HG02840 (cell line): ENCODE data around the gene PHYHD1.
"Not testable (repeated sequence)": the region's sequence is repeated elsewhere in the genome, so short reads cannot be mapped to it uniquely, and the experiment has no call there.

ENCODE experiments used
- ATAC-seq: cut with Tn5 transposase; IDR thresholded peaks from one replicate; pipeline ENCODE4 v1.9.1; 2021; ENCODE audit warnings: mild to moderate bottlenecking, moderate library complexity, moderate number of reproducible peaks; ENCODE audit not compliant: unreplicated experiment, low FRiP score

PHYHD1 gene

GRCh38 chr9:128918921-128919320 is 1.9 kb upstream of the PHYHD1 start:
- ATAC-seq: no peak

GRCh38 chr9:128919402-128920089 is 1.2 kb upstream of the PHYHD1 start:
- ATAC-seq: no peak

GRCh38 chr9:128921881-128922763 is 1.3 kb downstream of the PHYHD1 start:
- ATAC-seq: no peak

GRCh38 chr9:128923493-128923883 is 2.7 kb downstream of the PHYHD1 start:
- ATAC-seq: no peak

- no peak for ATAC-seq
These were observed 7.1 kb downstream of the PHYHD1 start for GRCh38 chr9:128927731-128928411.

GRCh38 chr9:128928624-128929023 is 7.8 kb downstream of the PHYHD1 start:
- ATAC-seq: no peak

- ATAC-seq: no peak
These were observed 8.8 kb downstream of the PHYHD1 start for GRCh38 chr9:128929560-128929959.

GRCh38 chr9:128933731-128934130 is 12.9 kb downstream of the PHYHD1 start:
- no peak for ATAC-seq

GRCh38 chr9:128936171-128936865 is 15.5 kb downstream of the PHYHD1 start:
- no peak for ATAC-seq

GRCh38 chr9:128937310-128938165 is 16.8 kb downstream of the PHYHD1 start:
- ATAC-seq: no peak

GRCh38 chr9:128940271-128940921 is 19.6 kb downstream of the PHYHD1 start:
- ATAC-seq: no peak

- no peak for ATAC-seq
These were observed 20.4 kb downstream of the PHYHD1 start for GRCh38 chr9:128940946-128941755.

GRCh38 chr9:128943832-128944620 is 23.2 kb downstream of the PHYHD1 start:
- no peak for ATAC-seq

GRCh38 chr9:128944966-128945365 is 24.2 kb downstream of the PHYHD1 start:
- ATAC-seq: not testable (repeated sequence)

- no peak for ATAC-seq
These were observed 25.2 kb downstream of the PHYHD1 start for GRCh38 chr9:128945798-128946501.

GRCh38 chr9:128946571-128947276 is 25.9 kb downstream of the PHYHD1 start:
- no peak for ATAC-seq

- ATAC-seq: no peak
These were observed 26.4 kb downstream of the PHYHD1 start for GRCh38 chr9:128947277-128947526.
